ES-I3 (cell line): ENCODE results near the gene NPTN.

Source experiments
- H3K36me3 ChIP-seq: 2 replicates; pipeline ENCODE4 v1.6.1; 2013; ENCODE audit warnings: mild to moderate bottlenecking, low read length, control low read depth, moderate library complexity; ENCODE audit not compliant: insufficient read depth
- H3K4me1 ChIP-seq: 2 replicates; pipeline ENCODE4 v1.6.1; 2013; ENCODE audit warnings: mild to moderate bottlenecking, control low read depth, low read length; ENCODE audit not compliant: insufficient read depth
- H3K9ac ChIP-seq: 2 replicates; pipeline ENCODE4 v1.6.1; 2013; ENCODE audit warnings: low read depth, mild to moderate bottlenecking, low read length, moderate library complexity
- H3K9me3 ChIP-seq: 2 replicates; pipeline ENCODE4 v1.6.1; 2013; ENCODE audit warnings: mild to moderate bottlenecking, low read length, moderate library complexity; ENCODE audit not compliant: control insufficient read depth, insufficient read depth

The NPTN gene

GRCh38 chr15:73633111-73633990 is at the start of gene NPTN:
NPTN (minus strand) TSS chr15:73633389; CDS start chr15:73633215, 174 bp downstream.
- H3K9ac ChIP-seq = peak within 1 kb of the TSS; percentile 78
- no peaks in the 10 kb centered on the region for H3K36me3 ChIP-seq
- H3K9me3 ChIP-seq = no peaks in the 10 kb centered on the region
- H3K4me1 ChIP-seq = peaks cover 28% of the 10 kb centered on the region

GRCh38 chr15:73682600-73683090 is 49.5 kb upstream of the NPTN start:
- Histone ChIP-seq H3K9ac (no peak overlapping the region), H3K4me1 (peaks cover 43% of the 10 kb centered on the region), H3K9me3 (no peaks in the 10 kb centered on the region), H3K36me3 (no peaks in the 10 kb centered on the region)

- no peak overlapping the region for H3K9ac ChIP-seq
- peaks cover 37% of the 10 kb centered on the region for H3K4me1 ChIP-seq
- no peaks in the 10 kb centered on the region for H3K9me3 ChIP-seq
- H3K36me3 ChIP-seq = no peaks in the 10 kb centered on the region
Measured at GRCh38 chr15:73681856-73682599, 48.8 kb upstream of the NPTN start.

GRCh38 chr15:73681063-73681462 is 47.9 kb upstream of the NPTN start:
- Histone ChIP-seq H3K4me1 (peaks cover 29% of the 10 kb centered on the region), H3K9ac (no peak overlapping the region), H3K36me3 (no peaks in the 10 kb centered on the region), H3K9me3 (no peaks in the 10 kb centered on the region)

- no peak overlapping the region for H3K9ac ChIP-seq
- H3K9me3 ChIP-seq = no peaks in the 10 kb centered on the region
- peaks cover 24% of the 10 kb centered on the region for H3K4me1 ChIP-seq
- no peaks in the 10 kb centered on the region for H3K36me3 ChIP-seq
Measured at GRCh38 chr15:73680549-73680948, 47.4 kb upstream of the NPTN start.

- Histone ChIP-seq H3K4me1 (peaks cover 23% of the 10 kb centered on the region), H3K9me3 (no peaks in the 10 kb centered on the region), H3K36me3 (no peaks in the 10 kb centered on the region), H3K9ac (no peak overlapping the region)
Measured at GRCh38 chr15:73679964-73680363, 46.8 kb upstream of the NPTN start.

- Histone ChIP-seq H3K9ac (no peak overlapping the region), H3K36me3 (no peaks in the 10 kb centered on the region), H3K4me1 (peaks cover 23% of the 10 kb centered on the region), H3K9me3 (no peaks in the 10 kb centered on the region)
Measured at GRCh38 chr15:73679180-73679579, 46.0 kb upstream of the NPTN start.

GRCh38 chr15:73678498-73678897 is 45.3 kb upstream of the NPTN start:
- Histone ChIP-seq H3K36me3 (no peaks in the 10 kb centered on the region), H3K4me1 (peaks cover 23% of the 10 kb centered on the region), H3K9ac (no peak overlapping the region), H3K9me3 (no peaks in the 10 kb centered on the region)

- peaks cover 23% of the 10 kb centered on the region for H3K4me1 ChIP-seq
- no peaks in the 10 kb centered on the region for H3K9me3 ChIP-seq
- H3K9ac ChIP-seq = no peak overlapping the region
- no peaks in the 10 kb centered on the region for H3K36me3 ChIP-seq
Measured at GRCh38 chr15:73677733-73678132, 44.5 kb upstream of the NPTN start.

GRCh38 chr15:73677146-73677607 is 44.0 kb upstream of the NPTN start:
- Histone ChIP-seq H3K36me3 (no peaks in the 10 kb centered on the region), H3K9ac (no peak overlapping the region), H3K9me3 (no peaks in the 10 kb centered on the region), H3K4me1 (peaks cover 22% of the 10 kb centered on the region)

GRCh38 chr15:73674587-73674986 is 41.4 kb upstream of the NPTN start:
- no peaks in the 10 kb centered on the region for H3K9me3 ChIP-seq
- no peaks in the 10 kb centered on the region for H3K36me3 ChIP-seq
- H3K4me1 ChIP-seq = peaks cover 8% of the 10 kb centered on the region
- no peak overlapping the region for H3K9ac ChIP-seq

GRCh38 chr15:73660455-73660854 is 27.3 kb upstream of the NPTN start:
- no peaks in the 10 kb centered on the region for H3K4me1 ChIP-seq
- no peak overlapping the region for H3K9ac ChIP-seq
- no peaks in the 10 kb centered on the region for H3K9me3 ChIP-seq
- no peaks in the 10 kb centered on the region for H3K36me3 ChIP-seq

GRCh38 chr15:73658645-73659044 is 25.5 kb upstream of the NPTN start:
- no peaks in the 10 kb centered on the region for H3K36me3 ChIP-seq
- no peaks in the 10 kb centered on the region for H3K9me3 ChIP-seq
- H3K9ac ChIP-seq = no peak overlapping the region

GRCh38 chr15:73655724-73656123 is 22.5 kb upstream of the NPTN start:
- Histone ChIP-seq H3K4me1 (no peaks in the 10 kb centered on the region), H3K9me3 (no peaks in the 10 kb centered on the region), H3K9ac (no peak overlapping the region), H3K36me3 (no peaks in the 10 kb centered on the region)

More at GRCh38 chr15:73658645-73659044, 25.5 kb upstream of the NPTN start:
- H3K4me1 ChIP-seq = no peaks in the 10 kb centered on the region
